HEK293 (cell line): Measurements from ENCODE around the gene TM7SF2.

Experiments used
- CTCF ChIA-PET: fragments of 350-600 bp; formaldehyde crosslinking; extraction: SDS; loops from one replicate; lab custom pipeline; 2021; ENCODE audit warnings: antibody characterized with exemption; lab: Yijun Ruan, JAX
- POLR2A ChIA-PET: fragments of 300-600 bp; formaldehyde crosslinking; extraction: SDS; loops from one replicate; lab custom pipeline; 2020; ENCODE audit warnings: antibody characterized with exemption, inconsistent platforms; lab: Yijun Ruan, JAX
- H3K27ac ChIP-seq: fragments of 200-500 bp; sonication (Bioruptor generic); 2 replicates; pipeline ENCODE4 v1.5.1; 2014; ENCODE audit warnings: low read depth, low read length, control low read depth, inconsistent platforms; ENCODE audit errors: extremely low read depth
- H3K36me3 ChIP-seq, 2 experiments: fragments of 200-500 bp in 1 of 2; sonication (Bioruptor generic) in 1 of 2; 1 replicate in 1 of 2; 2 replicates in 1 of 2; pipeline ENCODE4 v1.5.1; 2014 to 2017; ENCODE audit warnings: inconsistent platforms in 2 of 2, low read length in 2 of 2; ENCODE audit not compliant: control insufficient read depth in 2 of 2, insufficient read depth in 1 of 2
- H3K4me1 ChIP-seq: fragments of 200-500 bp; sonication (Bioruptor generic); 2 replicates; pipeline ENCODE4 v1.5.1; 2014; ENCODE audit warnings: mild to moderate bottlenecking, low read length, inconsistent platforms; ENCODE audit not compliant: control insufficient read depth, insufficient read depth
- H3K4me3 ChIP-seq: 2 replicates; pipeline ENCODE4 v1.5.1; 2011; ENCODE audit warnings: low read depth, mild to moderate bottlenecking, control low read depth, low read length, moderate library complexity
- H3K9me3 ChIP-seq: fragments of 200-500 bp; sonication (Bioruptor generic); 2 replicates; pipeline ENCODE4 v1.5.1; 2014; ENCODE audit warnings: low read depth, low read length, inconsistent platforms; ENCODE audit not compliant: control insufficient read depth, insufficient read depth
- GLI2 ChIP-seq: fragments of 450-650 bp; formaldehyde crosslinking; IDR thresholded peaks from 2 replicates; pipeline ENCODE4; 2017; ENCODE audit warnings: missing biosample characterization, missing genetic modification characterization, low read depth, borderline replicate concordance
- KLF9 ChIP-seq: fragments of 450-650 bp; formaldehyde crosslinking; IDR thresholded peaks from 2 replicates; pipeline ENCODE4 v1.5.1; 2016; ENCODE audit warnings: missing biosample characterization, missing genetic modification characterization, low read depth
- ZBTB17 ChIP-seq: fragments of 450-650 bp; formaldehyde crosslinking; IDR thresholded peaks from 2 replicates; pipeline ENCODE4 v1.5.1; 2016; ENCODE audit warnings: missing biosample characterization, missing genetic modification characterization
- ZNF133 ChIP-seq: fragments of 450-650 bp; formaldehyde crosslinking; IDR thresholded peaks from 2 replicates; pipeline ENCODE4 v1.5.1; 2016; ENCODE audit warnings: missing biosample characterization, missing genetic modification characterization
- ZNF223 ChIP-seq: fragments of 450-650 bp; formaldehyde crosslinking; IDR thresholded peaks from 2 replicates; pipeline ENCODE4 v1.5.1; 2016; ENCODE audit warnings: missing biosample characterization, missing genetic modification characterization
- ZNF510 ChIP-seq: fragments of 450-650 bp; formaldehyde crosslinking; IDR thresholded peaks from 2 replicates; pipeline ENCODE4 v1.5.1; 2018; ENCODE audit warnings: mild to moderate bottlenecking, missing genetic modification characterization, missing biosample characterization; ENCODE audit not compliant: insufficient replicate concordance
- ZNF600 ChIP-seq: fragments of 450-650 bp; formaldehyde crosslinking; IDR thresholded peaks from 2 replicates; pipeline ENCODE4 v1.5.1; 2016; ENCODE audit warnings: missing biosample characterization, missing genetic modification characterization
- ZNF785 ChIP-seq: fragments of 450-650 bp; formaldehyde crosslinking; IDR thresholded peaks from 2 replicates; pipeline ENCODE4 v1.5.1; 2016; ENCODE audit warnings: missing biosample characterization, missing genetic modification characterization
- TF ChIP-seq, protein P1 (sequence below): fragments of 450-650 bp; formaldehyde crosslinking; IDR thresholded peaks from 2 replicates; pipeline ENCODE4 v1.5.1; 2016; ENCODE audit warnings: missing biosample characterization, missing genetic modification characterization
- TF ChIP-seq, protein P2 (sequence below): fragments of 450-650 bp; formaldehyde crosslinking; IDR thresholded peaks from 2 replicates; pipeline ENCODE4 v1.5.1; 2016; ENCODE audit warnings: missing biosample characterization, missing genetic modification characterization
- TF ChIP-seq, protein P3 (sequence below): fragments of 450-650 bp; formaldehyde crosslinking; IDR thresholded peaks from 2 replicates; pipeline ENCODE4 v1.5.1; 2017; ENCODE audit warnings: missing biosample characterization, missing genetic modification characterization
- TF ChIP-seq, protein P4 (sequence below): fragments of 450-650 bp; formaldehyde crosslinking; IDR thresholded peaks from 2 replicates; pipeline ENCODE4 v1.5.1; 2016; ENCODE audit warnings: missing biosample characterization, missing genetic modification characterization

TM7SF2 gene

DNA sequence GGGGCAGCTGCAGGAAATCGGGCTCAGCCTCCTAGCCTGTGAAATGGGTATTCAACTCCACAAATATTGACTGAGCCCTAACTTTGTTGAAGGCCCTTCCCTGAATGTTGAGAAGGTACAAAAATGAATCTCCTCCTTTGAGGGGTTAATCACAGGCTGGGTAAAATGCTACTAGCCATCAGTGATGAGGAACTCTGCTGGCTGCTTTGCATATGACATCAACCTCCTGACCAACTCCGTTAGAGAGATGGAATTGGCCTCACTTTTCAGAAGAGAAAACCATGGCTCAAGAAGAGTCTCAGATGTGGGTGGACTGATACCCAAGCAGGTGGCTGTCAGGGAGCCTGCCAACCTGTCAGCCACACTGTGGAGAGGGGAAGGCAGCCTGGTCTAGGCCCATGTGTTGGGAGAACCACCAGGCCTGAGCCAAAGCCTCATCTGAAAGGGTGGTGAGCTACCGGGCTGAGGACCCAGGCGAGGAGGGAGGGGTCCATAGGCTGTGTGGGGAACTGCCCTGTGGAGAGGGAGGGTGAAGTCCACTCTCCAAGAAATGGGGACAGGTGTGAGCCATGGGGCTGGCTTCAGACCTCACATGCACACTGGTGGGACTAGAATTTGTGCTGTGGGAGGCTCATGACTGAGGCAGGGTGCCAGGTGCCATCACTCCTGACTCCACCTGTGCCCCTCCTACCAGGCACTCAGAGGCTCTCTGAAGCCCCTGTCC lies 39.6 kb upstream of the TM7SF2 start (continued):
- TF ChIP-seq, protein P1, sequence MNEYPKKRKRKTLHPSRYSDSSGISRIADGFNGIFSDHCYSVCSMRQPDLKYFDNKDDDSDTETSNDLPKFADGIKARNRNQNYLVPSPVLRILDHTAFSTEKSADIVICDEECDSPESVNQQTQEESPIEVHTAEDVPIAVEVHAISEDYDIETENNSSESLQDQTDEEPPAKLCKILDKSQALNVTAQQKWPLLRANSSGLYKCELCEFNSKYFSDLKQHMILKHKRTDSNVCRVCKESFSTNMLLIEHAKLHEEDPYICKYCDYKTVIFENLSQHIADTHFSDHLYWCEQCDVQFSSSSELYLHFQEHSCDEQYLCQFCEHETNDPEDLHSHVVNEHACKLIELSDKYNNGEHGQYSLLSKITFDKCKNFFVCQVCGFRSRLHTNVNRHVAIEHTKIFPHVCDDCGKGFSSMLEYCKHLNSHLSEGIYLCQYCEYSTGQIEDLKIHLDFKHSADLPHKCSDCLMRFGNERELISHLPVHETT, result no peak
- TF ChIP-seq, protein P2, sequence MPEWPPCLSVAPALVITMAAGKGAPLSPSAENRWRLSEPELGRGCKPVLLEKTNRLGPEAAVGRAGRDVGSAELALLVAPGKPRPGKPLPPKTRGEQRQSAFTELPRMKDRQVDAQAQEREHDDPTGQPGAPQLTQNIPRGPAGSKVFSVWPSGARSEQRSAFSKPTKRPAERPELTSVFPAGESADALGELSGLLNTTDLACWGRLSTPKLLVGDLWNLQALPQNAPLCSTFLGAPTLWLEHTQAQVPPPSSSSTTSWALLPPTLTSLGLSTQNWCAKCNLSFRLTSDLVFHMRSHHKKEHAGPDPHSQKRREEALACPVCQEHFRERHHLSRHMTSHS (tag by site-specific recombination), result no peak
- TF ChIP-seq, protein P3, sequence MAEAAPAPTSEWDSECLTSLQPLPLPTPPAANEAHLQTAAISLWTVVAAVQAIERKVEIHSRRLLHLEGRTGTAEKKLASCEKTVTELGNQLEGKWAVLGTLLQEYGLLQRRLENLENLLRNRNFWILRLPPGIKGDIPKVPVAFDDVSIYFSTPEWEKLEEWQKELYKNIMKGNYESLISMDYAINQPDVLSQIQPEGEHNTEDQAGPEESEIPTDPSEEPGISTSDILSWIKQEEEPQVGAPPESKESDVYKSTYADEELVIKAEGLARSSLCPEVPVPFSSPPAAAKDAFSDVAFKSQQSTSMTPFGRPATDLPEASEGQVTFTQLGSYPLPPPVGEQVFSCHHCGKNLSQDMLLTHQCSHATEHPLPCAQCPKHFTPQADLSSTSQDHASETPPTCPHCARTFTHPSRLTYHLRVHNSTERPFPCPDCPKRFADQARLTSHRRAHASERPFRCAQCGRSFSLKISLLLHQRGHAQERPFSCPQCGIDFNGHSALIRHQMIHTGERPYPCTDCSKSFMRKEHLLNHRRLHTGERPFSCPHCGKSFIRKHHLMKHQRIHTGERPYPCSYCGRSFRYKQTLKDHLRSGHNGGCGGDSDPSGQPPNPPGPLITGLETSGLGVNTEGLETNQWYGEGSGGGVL (tag by site-specific recombination), result no peak
- TF ChIP-seq ZNF785, result no peak

DNA sequence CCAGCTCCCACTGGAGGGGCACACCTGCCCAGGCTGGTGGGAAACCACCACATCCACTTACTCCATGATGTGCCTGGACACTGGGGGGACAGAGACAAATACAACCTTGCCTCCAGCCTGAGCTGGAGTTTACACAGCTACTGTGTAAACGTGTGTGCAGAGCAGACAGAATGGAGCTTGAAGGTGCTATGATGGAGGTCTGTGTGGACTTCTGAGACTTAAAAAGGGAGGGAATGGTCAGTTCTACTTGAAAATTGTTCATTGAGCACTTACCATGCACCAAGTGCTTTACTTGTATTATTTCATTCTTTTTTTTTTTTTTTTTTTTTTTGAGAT lies 39.1 kb upstream of the TM7SF2 start:
- TF ChIP-seq ZNF223 (tag by site-specific recombination), result no peak
- peak; percentile 31; the same call in 1 of the 2 replicates for TF ChIP-seq ZNF600 (tag by site-specific recombination)
- CTCF ChIA-PET, result interaction anchor here (0.6 to 0.8 kb wide), 2 partner anchors 15 to 31 kb away, joined by 3 to 5 read pairs; no protein-coding TSS in a partner anchor
- peaks cover 0 to 20% of the 10 kb centered on the region in 2 experiments; a peak in 2 of 3 replicates for H3K36me3 ChIP-seq
- no peak overlapping the region for H3K4me3 ChIP-seq
- H3K4me1 ChIP-seq, result no peaks in the 10 kb centered on the region
- no peak overlapping the region for H3K27ac ChIP-seq
- no peaks in the 10 kb centered on the region for H3K9me3 ChIP-seq
- POLR2A ChIA-PET, result interaction anchor here (0.8 to 1.3 kb wide), 3 partner anchors 10 to 23 kb away, joined by 4 to 5 read pairs (median 4); no protein-coding TSS in a partner anchor

DNA sequence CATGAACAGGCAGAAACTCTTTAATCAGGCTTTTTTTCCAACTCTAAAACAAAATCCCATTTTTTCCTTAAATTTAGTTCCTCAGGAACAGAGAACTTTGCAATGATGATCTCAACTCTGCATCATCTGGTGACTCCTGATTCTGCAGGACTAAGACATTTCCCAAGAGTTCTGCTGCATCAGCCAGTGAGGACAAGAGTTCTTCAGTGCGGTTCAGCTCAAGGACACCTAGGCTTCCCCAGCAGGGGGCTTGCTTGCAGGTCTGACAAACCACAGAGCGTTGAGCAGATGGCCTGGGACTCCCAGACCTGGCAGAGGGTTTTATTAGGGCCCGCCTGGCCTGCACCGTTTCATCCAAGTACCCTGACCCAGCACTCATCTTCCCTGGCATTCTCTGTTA lies 34.2 kb upstream of the TM7SF2 start:
- TF ChIP-seq KLF9 (tag by site-specific recombination), result no peak
- no peak for TF ChIP-seq ZNF510
- TF ChIP-seq ZBTB17 (tag by site-specific recombination), result 0 out of 2 replicates have a peak, but pooled peaks have one; percentile 40
- no peak for TF ChIP-seq ZNF133 (tag by site-specific recombination)
- H3K27ac ChIP-seq, result no peak overlapping the region
- peaks cover 5 to 66% of the 10 kb centered on the region in 2 experiments; a peak in 2 of 3 replicates for H3K36me3 ChIP-seq
- no peaks in the 10 kb centered on the region for H3K4me1 ChIP-seq
- H3K4me3 ChIP-seq, result no peak overlapping the region
- no peaks in the 10 kb centered on the region for H3K9me3 ChIP-seq
- ChIA-PET POLR2A (interaction anchor here (0.7 kb wide), 1 partner anchor 13 kb away, joined by 3 read pairs; no protein-coding TSS in a partner anchor), CTCF (interaction anchor here (0.5 to 2.2 kb wide), 11 partner anchors 7 to 659 kb away, joined by 3 to 8 read pairs (median 3); partner anchors contain the start of gene SAC3D1)

DNA sequence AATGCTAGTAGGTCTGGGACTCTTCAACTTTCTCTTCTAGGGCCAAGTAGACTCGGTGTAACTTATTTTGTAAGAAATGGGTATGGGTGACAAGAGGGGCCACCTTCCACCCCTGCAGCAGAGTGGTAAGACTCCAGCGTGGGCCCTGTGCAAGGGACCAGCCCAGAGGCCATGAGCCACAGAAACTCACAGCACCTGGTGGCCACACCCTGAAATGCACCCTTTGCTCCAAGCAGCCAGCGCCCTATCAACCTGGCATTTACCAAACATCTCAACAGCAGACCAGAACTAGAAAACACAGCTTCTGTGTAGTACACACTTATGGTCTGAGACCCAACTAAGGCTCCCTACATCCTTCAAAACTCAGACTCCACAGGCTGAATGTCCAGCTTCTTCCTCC lies 33.5 kb upstream of the TM7SF2 start:
- POLR2A ChIA-PET, result interaction anchor here (0.6 kb wide), 1 partner anchor 27 kb away, joined by 6 read pairs; no protein-coding TSS in a partner anchor
- H3K4me1 ChIP-seq, result peaks cover 3% of the 10 kb centered on the region; the same call in 1 of the 2 replicates
- peaks cover 5 to 71% of the 10 kb centered on the region in 2 experiments; a peak in 2 of 3 replicates for H3K36me3 ChIP-seq
- no peak for TF ChIP-seq ZNF223 (tag by site-specific recombination)
- TF ChIP-seq, protein P4, sequence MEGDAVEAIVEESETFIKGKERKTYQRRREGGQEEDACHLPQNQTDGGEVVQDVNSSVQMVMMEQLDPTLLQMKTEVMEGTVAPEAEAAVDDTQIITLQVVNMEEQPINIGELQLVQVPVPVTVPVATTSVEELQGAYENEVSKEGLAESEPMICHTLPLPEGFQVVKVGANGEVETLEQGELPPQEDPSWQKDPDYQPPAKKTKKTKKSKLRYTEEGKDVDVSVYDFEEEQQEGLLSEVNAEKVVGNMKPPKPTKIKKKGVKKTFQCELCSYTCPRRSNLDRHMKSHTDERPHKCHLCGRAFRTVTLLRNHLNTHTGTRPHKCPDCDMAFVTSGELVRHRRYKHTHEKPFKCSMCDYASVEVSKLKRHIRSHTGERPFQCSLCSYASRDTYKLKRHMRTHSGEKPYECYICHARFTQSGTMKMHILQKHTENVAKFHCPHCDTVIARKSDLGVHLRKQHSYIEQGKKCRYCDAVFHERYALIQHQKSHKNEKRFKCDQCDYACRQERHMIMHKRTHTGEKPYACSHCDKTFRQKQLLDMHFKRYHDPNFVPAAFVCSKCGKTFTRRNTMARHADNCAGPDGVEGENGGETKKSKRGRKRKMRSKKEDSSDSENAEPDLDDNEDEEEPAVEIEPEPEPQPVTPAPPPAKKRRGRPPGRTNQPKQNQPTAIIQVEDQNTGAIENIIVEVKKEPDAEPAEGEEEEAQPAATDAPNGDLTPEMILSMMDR (tag by site-specific recombination), result peak; percentile 36
- no peak for TF ChIP-seq GLI2
- no peaks in the 10 kb centered on the region for H3K9me3 ChIP-seq
- no peak overlapping the region for H3K27ac ChIP-seq
- CTCF ChIA-PET, result interaction anchor here (0.6 to 1.5 kb wide), 9 partner anchors 8 to 225 kb away, joined by 3 to 6 read pairs (median 4); partner anchors contain the start of genes NAALADL1 and SAC3D1
- H3K4me3 ChIP-seq, result no peak overlapping the region
